RWPE2 (cell line): ENCODE data around the gene EVL.

Source experiments
- ATAC-seq: fragments of 200-7000 bp; cut with Tn5 transposase; 3 replicates; pipeline ENCODE4 v1.9.1; 2021; ENCODE audit warnings: low read depth
- DNase-seq: peaks from one replicate; pipeline ENCODE4 v3.0.0-alpha.2; 2020; ENCODE audit warnings: low spot score
- H3K27ac ChIP-seq: fragments of 450-650 bp; 2 replicates; pipeline ENCODE4 v1.5.1; 2017; ENCODE audit warnings: mild to moderate bottlenecking; ENCODE audit not compliant: poor library complexity, severe bottlenecking
- H3K27me3 ChIP-seq: fragments of 250-450 bp; sonication (Bioruptor Pico); 2 replicates; pipeline ENCODE4 v1.5.1; 2021; ENCODE audit warnings: mild to moderate bottlenecking, moderate library complexity; ENCODE audit not compliant: insufficient read depth, poor library complexity, severe bottlenecking
- H3K36me3 ChIP-seq: fragments of 250-450 bp; sonication (Bioruptor Pico); 2 replicates; pipeline ENCODE4 v1.5.1; 2020; ENCODE audit warnings: low read depth, mild to moderate bottlenecking, moderate library complexity
- H3K4me1 ChIP-seq: fragments of 250-450 bp; sonication (Bioruptor Pico); 2 replicates; pipeline ENCODE4 v1.5.1; 2021; ENCODE audit warnings: mild to moderate bottlenecking, moderate library complexity; ENCODE audit not compliant: insufficient read depth, poor library complexity, severe bottlenecking
- H3K4me3 ChIP-seq: fragments of 250-450 bp; sonication (Bioruptor Pico); 2 replicates; pipeline ENCODE4 v1.5.1; 2021; ENCODE audit warnings: mild to moderate bottlenecking, moderate library complexity; ENCODE audit not compliant: severe bottlenecking
- H3K9me3 ChIP-seq: fragments of 250-450 bp; sonication (Bioruptor Pico); 2 replicates; pipeline ENCODE4 v1.5.1; 2021; ENCODE audit warnings: mild to moderate bottlenecking, moderate library complexity; ENCODE audit not compliant: severe bottlenecking
- TF ChIP-seq, protein P1 (sequence below): fragments of 450-650 bp; IDR thresholded peaks from one replicate; pipeline ENCODE4 v1.5.1; 2017; ENCODE audit warnings: mild to moderate bottlenecking, moderate library complexity; ENCODE audit not compliant: poor library complexity, severe bottlenecking

Gene EVL

DNA sequence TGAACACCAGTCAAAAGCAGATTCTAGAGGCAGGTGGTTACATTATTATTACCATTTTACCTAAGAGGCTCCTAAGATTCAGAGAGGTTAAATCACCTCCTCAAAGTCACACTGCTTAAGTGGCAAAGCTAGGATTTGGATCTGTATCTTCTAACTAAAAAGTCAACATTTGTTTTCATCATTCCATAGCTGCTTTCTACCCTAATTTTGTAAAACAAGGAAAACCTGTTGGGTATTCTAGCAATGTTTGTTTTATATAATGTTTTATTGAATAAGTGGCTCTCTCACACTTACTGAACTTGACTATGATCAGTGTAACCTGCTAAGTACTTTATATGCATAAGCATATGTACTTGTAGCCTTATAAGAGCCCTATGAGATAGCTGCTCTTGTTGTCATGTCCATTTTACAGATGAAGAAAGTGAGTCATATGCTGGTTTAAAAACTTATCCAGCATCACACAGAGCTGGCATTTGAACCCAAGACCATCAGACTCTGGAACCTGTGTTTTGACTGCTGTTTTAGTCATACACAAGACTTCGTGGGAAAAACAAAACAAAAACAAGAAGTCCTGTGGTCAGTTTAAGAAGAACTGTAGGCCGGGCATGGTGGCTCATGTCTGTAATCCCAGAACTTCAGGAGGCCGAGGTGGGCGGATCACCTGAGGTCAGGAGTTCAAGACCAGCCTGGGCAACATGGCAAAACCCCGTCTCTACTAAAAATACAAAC lies 31.7 kb upstream of the EVL start:
- DNase-seq (no peak), ATAC-seq (no peak)
- Histone ChIP-seq H3K4me3 (no peak overlapping the region), H3K4me1 (peaks cover 52% of the 10 kb centered on the region), H3K27me3 (no peaks in the 10 kb centered on the region), H3K27ac (peak overlapping the region; percentile 99), H3K9me3 (no peaks in the 10 kb centered on the region), H3K36me3 (no peaks in the 10 kb centered on the region)
- TF ChIP-seq, protein P1, sequence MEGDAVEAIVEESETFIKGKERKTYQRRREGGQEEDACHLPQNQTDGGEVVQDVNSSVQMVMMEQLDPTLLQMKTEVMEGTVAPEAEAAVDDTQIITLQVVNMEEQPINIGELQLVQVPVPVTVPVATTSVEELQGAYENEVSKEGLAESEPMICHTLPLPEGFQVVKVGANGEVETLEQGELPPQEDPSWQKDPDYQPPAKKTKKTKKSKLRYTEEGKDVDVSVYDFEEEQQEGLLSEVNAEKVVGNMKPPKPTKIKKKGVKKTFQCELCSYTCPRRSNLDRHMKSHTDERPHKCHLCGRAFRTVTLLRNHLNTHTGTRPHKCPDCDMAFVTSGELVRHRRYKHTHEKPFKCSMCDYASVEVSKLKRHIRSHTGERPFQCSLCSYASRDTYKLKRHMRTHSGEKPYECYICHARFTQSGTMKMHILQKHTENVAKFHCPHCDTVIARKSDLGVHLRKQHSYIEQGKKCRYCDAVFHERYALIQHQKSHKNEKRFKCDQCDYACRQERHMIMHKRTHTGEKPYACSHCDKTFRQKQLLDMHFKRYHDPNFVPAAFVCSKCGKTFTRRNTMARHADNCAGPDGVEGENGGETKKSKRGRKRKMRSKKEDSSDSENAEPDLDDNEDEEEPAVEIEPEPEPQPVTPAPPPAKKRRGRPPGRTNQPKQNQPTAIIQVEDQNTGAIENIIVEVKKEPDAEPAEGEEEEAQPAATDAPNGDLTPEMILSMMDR, result no peak

GRCh38 chr14:100034468-100034867 lies 30.8 kb upstream of the EVL start:
- TF ChIP-seq, protein P1, result no peak

DNA sequence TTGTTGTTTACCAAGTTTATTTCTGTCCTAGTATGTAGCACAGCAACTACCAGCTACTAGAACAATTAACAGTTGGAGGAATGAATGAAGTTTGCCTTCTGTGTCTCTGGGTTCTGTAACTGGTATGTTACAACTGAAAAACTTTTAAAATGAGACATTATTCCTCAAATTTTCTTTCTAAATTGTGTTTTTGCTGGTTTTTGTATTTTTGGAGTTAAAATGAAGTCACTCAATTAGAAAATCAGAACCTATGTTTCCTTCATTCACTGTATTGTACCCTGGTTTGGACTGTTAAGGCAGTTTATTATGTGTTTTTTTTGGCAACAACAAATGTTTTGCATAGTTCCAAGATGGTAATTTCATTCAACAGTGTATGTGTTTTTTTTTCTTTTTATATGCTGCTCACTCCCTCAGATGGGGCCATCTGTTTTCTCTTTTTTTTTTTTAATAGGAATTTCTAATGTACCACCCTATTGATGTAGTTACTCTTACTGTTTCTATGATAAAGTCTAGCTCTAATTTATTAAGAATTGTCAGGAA lies 30.2 kb upstream of the EVL start:
- no peak for ATAC-seq

More at GRCh38 chr14:100034468-100034867, 30.8 kb upstream of the EVL start:
- Histone ChIP-seq H3K36me3 (no peaks in the 10 kb centered on the region), H3K4me1 (peaks cover 43% of the 10 kb centered on the region), H3K27ac (peak overlapping the region; percentile 99), H3K9me3 (no peaks in the 10 kb centered on the region), H3K27me3 (no peaks in the 10 kb centered on the region), H3K4me3 (no peak overlapping the region)
- ATAC-seq (no peak), DNase-seq (no peak)

DNA sequence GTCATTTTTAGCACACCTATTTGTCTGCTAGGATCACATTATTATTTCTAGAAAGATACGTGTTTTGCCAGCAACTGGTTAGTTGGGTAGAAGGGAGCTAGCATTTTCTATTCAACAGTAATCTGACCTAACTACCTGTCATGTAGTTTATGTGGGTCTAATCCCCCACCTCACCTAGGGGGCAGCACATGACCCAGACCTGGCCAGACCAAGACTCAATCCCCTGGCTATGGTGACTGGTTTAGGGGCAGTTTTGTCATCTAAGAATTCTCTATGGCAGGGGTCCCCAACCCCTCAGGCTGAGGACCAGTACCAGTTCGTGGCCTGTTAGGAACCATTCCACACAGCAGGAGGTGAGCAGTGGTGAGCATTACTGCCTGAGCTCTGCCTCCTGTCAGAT lies 29.5 kb upstream of the EVL start:
- no peaks in the 10 kb centered on the region for H3K27me3 ChIP-seq
- H3K4me1 ChIP-seq, result peaks cover 31% of the 10 kb centered on the region
- ATAC-seq (no peak), DNase-seq (no peak)
- TF ChIP-seq, protein P1, result no peak
- no peaks in the 10 kb centered on the region for H3K36me3 ChIP-seq
- no peak overlapping the region for H3K27ac ChIP-seq
- no peaks in the 10 kb centered on the region for H3K9me3 ChIP-seq
- no peak overlapping the region for H3K4me3 ChIP-seq

More for the DNA sequence above, 30.2 kb upstream of the EVL start:
- Histone ChIP-seq H3K27me3 (no peaks in the 10 kb centered on the region), H3K4me3 (no peak overlapping the region), H3K9me3 (no peaks in the 10 kb centered on the region), H3K36me3 (no peaks in the 10 kb centered on the region), H3K4me1 (peaks cover 38% of the 10 kb centered on the region), H3K27ac (no peak overlapping the region)
- no peak for DNase-seq
- TF ChIP-seq, protein P1, result no peak

DNA sequence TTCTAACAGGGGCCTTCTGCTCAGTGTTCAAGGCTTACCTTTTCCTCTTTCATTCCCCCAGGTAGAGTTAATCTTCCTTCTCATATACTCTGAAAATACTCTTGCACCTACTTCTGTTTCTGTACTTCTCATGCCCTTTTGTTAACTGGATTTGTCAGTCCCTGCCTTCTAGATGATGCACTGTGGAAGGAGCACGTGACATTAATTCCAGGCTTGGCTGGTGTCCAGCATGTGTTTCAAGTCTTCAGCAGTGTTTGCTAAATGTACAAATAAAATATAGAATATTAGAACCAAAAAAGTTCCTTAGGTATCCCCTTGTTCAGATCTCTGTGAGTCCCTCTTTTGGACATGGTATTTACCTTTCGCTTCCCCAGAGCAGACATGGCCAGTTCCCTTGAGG lies 27.9 kb upstream of the EVL start:
- TF ChIP-seq, protein P1, result no peak
- Histone ChIP-seq H3K36me3 (no peaks in the 10 kb centered on the region), H3K4me3 (no peak overlapping the region), H3K27ac (no peak overlapping the region), H3K27me3 (no peaks in the 10 kb centered on the region), H3K4me1 (peaks cover 22% of the 10 kb centered on the region), H3K9me3 (no peaks in the 10 kb centered on the region)
- DNase-seq (no peak), ATAC-seq (no peak)
